ENCODE results near the gene FMO1.
"Not testable (repeated sequence)": the region's sequence is repeated elsewhere in the genome, so short reads cannot be mapped to it uniquely, and the experiment has no call there.

FMO1 gene

GRCh38 chr1:171236231-171236630 lies 12.1 kb upstream of the FMO1 start:
- DNase-seq (ENCODE audit: low read depth, low spot score) = not testable (repeated sequence)

DNA sequence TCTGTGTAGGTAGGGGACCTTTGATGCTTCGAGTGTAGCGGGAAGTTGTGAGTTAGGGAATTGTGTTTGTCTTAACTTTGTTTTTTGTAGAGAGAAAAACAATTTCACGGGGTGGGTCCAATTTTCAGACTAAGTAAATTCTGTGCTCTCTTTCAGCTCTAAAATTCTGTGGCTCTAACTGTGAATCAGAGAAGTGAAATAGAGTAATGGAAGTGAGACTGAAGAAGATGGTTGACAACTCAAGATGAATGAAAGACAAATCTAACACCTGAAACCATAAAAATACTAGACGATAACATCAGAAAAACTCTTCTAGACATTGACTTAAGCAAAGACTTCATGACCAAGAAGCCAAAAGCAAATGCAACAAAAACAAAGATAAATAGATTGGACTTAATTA lies 4.4 kb upstream of the FMO1 start:
- no peak for DNase-seq (ENCODE audit: low read depth, low spot score)

DNA sequence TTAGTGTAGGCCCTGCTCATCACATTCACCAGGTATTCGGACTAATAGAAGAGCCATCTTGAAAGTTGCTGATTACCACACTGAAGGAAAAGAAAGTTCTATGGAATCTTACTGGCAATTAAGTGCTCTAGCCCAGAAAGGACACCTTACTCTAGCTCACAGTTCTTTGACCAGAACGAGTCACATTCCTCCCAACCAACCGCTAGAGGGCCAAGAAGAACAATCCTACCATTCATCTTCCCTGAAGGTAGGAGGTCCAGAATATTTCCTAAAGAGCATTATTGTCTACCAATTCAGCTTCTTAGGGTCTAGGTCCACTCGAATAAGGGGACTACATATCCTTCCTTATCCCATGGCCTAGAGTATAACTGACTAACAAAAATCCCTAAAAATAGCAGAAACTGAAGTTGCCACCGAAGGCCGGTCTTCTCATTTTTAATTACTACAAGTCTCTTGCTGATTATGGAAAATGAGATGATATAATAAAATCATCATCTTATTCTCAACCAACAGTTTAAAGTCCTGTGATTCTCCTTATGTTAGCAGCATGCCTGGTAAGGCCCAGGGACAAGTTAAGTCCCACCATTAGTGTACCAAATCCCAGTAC lies 2.7 kb upstream of the FMO1 start:
- DNase-seq (ENCODE audit: low read depth, low spot score) = no peak

DNA sequence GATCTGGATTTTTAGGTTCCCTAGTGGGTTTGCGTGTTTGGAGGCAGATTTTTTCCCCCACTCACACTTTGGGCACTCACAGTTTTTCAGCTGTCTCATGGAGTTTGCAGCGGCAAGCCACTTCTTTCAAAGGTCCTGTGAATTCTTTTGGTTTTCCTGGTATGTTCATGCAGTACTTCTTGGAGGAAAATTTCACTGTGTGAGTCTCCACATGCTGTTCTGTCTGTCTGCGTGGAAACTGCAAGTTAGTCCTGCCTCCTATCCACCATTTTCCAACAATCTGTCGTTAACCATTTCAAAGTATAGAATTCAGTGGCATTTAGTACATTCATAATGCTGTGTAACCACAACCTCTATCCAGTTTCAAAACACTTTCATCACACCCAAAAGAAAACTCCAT lies 793 bp upstream of the FMO1 start:
- DNase-seq (ENCODE audit: low read depth, low spot score) = no peak

GRCh38 chr1:171248841-171249240 lies 547 bp downstream of the FMO1 start:
- no peak for DNase-seq (ENCODE audit: low read depth, low spot score)

- no peak for DNase-seq (ENCODE audit: low read depth, low spot score)
Observed at GRCh38 chr1:171250263-171250662, 2.0 kb downstream of the FMO1 start.

DNA sequence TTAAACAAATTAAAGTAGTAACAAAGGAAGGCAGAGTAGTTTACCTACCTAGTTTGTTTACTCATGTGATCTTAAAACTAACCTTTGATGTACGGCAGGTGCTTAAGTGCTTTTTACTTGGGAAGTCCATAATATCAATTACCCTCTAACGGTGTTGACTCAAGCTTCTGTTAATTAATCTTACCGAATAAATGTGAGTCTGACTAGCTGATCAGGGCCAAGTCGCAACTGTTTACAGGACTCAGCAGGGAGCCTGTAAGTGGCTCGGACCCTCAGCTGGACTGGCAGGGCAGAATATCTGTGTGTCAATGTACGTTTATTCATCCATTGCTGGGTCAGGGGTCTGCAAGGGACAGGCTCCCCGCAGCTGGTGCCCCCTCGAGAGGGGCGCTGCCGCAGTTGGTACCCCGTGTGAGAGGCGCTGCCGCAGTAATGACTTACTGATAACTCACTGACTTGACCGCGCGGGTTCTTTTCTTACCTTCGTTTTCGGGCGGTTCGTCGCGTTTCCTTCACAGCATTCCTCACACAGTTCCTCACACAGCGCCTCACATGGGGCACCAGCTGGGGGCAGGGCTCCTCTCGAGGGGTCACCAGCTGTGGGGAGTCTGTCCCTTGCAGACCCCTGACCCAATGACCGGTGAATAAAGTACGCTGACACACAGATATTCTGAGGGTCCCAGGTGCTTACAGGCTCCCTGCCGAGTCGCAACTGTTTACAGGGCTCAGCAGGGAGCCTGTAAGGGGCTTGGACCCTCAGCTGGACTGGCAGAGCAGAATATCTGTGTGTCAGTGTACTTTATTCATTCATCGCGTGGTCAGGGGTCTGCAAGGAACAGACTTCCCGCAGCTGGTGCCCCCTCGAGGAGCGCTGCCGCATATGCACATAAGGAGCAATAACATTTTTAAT lies 3.0 kb downstream of the FMO1 start:
- DNase-seq (ENCODE audit: low read depth, low spot score) = no peak

DNA sequence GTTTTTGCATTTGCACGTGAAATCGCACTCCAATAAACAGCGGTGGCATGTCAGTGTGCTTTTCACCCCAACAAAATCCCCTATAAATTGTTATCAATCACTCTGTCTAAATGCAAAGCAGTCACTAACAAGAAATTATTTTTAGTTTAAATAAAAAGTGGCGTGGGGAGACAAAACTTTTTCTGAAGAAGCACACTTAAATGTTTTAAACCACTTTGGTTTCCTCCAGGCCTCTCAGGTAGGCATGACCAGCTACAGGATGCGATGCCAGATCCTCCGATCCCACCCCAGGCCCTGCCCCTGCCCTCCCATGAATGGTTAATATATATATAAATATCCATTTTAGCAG lies 3.6 kb downstream of the FMO1 start:
- no peak for DNase-seq (ENCODE audit: low read depth, low spot score)

- no peak for DNase-seq (ENCODE audit: low read depth, low spot score)
Observed at GRCh38 chr1:171252482-171252881, 4.2 kb downstream of the FMO1 start.

GRCh38 chr1:171254859-171255258 lies 6.6 kb downstream of the FMO1 start:
- DNase-seq (ENCODE audit: low read depth, low spot score) = no peak

DNA sequence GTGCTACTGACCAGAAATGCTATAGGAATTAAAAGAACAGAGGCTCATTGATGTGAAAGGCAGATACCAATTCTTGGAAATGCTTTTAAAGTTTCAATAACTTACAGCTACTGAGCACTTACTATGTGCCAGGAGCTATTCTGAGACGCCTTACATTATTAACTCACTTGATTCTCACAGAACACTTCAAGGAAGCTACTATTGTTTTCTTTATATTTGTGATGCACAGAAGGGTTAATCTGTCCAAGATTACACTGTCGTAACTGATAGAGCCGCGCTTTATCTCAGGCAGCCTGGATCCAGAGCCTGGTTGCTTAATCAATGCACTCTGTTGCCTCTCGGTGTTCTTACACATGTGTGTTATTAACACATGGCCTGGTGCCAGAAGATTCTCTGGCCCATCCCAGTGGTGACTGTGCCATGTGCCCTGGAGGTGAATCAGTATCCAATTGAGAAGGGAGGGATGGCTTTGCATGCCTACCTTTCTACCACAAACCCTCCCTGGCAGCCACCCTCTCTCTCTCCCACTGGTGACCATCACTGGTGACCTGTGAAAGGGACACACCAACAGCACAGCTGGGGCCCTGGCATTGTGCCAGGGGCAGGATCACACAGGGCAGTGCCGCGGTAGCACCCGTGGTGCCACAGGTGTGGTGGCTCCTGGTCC lies 8.8 kb downstream of the FMO1 start:
- DNase-seq (ENCODE audit: low read depth, low spot score) = no peak

- no peak for DNase-seq (ENCODE audit: low read depth, low spot score)
Observed at GRCh38 chr1:171257607-171258076, 9.3 kb downstream of the FMO1 start.

DNA sequence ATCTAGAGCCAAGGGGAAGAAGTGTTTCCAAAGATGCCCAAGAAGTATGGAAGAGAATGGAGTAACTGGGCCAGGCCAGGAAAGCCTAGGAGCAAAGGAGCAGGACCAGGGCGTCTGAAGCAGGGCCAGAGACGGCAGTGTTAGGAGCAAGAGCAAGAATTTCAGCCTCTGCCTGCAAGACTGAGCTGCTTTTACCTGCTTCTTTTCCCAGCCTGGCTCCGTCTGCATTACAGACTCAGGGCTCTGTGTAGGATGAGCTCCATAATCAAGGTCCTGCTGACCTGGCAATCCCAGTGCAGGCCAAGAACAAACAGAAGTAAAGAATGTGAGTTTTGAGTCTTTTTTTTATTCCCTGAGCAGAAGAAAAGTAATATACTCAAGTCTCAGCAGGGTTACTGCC lies 10.1 kb downstream of the FMO1 start:
- DNase-seq (ENCODE audit: low read depth, low spot score) = no peak

GRCh38 chr1:171258943-171259342 lies 10.6 kb downstream of the FMO1 start:
- DNase-seq (ENCODE audit: low read depth, low spot score) = no peak

DNA sequence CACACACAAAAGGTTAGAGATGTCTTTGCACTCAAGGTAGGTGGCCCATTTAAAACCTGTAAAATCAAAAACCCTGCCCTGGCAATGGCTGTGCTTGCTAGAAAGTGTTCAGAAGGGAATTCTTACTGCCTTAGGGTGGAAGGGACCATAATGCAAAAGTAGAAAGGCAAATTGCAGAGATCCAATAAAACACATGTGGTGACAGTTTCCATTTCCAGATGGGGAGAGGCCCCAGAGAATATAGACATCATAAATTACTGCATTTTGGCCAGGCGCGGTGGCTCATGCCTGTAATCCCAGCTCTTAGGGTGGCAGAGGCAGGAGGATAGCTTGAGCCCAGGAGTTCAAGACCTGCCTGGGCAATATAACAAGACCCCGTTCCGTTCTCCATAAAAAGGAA lies 13.0 kb downstream of the FMO1 start:
- DNase-seq (ENCODE audit: low read depth, low spot score) = no peak

- no peak for DNase-seq (ENCODE audit: low read depth, low spot score)
Observed at GRCh38 chr1:171263901-171264300, 15.6 kb downstream of the FMO1 start.

DNA sequence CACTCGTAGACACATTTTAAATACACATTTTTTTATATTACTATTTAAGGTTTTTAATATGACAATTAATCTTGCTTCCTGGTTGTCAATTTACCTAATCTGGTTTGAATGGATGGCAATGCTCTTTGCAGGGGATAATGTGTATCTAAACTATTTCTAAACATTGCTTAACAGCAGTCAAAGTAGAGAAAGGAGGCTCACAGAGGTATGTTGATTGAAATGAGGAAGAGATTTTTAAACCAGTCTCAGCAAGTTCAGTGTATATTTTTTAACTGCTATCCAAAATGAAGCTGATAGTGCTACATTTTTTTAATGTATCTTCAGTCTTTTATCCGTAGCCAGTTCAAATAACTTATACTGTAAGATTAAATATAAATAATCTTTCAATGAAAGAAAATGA lies 17.4 kb downstream of the FMO1 start:
- DNase-seq (ENCODE audit: low read depth, low spot score) = no peak

DNA sequence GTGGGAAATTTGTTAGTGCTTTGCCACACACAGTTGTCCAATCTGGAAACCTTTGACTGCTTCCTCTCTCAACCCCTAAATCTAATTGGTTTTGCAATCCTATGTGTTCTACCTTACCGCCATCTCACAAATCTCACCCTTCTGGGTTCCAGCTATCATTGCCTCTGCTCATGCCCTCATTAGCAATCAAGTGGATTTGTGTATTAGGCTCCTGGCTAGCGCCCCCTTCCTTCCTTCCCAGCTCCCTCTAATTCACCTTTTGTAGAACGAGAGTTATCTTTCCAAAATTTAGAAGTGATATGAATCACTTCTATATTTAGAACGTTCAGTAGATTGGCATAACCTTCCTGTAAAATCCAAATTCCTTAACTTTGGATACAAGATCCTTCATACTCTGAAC lies 18.6 kb downstream of the FMO1 start:
- no peak for DNase-seq (ENCODE audit: low read depth, low spot score)

- DNase-seq (ENCODE audit: low read depth, low spot score) = no peak
Observed at GRCh38 chr1:171267391-171267790, 19.1 kb downstream of the FMO1 start.

GRCh38 chr1:171270806-171271205 lies 22.5 kb downstream of the FMO1 start:
- DNase-seq (ENCODE audit: low read depth, low spot score) = no peak

DNA sequence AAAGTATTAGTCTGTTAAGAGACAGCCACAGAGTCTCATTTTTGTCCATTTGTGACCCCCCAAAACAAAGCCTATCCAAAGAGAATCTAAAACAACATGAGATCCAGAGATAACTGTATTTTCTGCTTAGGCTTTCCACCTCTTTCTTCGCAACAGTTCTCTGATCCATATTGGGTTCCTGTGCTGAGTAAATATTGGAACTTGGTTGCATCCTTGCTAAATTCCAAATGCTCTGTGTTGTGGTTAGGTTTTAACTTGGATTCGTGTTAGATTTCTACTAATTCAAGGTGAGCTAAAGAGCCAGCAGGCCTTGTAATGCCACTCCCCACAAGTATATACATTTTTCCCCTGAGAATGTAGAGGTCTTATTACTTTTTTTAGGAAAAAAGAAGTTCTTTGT lies 29.2 kb downstream of the FMO1 start:
- no peak for DNase-seq (ENCODE audit: low read depth, low spot score)

- DNase-seq (ENCODE audit: low read depth, low spot score) = no peak
Observed at GRCh38 chr1:171279234-171279633, 30.9 kb downstream of the FMO1 start.

DNA sequence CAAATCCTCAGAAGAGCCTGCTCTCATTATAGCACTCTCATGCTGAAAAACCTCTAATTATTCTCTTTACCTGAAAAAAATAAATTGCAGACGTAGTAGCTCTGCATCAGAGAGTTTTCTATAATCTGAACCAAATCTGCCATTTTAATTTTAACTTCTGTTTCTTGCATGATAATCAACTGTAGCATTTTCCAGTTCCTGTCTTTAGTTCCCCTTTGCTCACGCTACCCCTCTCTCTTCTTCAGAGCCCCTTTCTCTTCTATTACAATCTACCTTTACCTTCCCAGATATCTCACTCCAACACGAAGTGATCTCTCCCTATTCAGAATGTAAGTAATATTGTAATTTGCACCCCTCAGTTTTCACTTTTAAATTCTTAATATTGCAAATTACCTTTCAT lies 31.4 kb downstream of the FMO1 start:
- no peak for DNase-seq (ENCODE audit: low read depth, low spot score)

All from brain pericyte (primary cell).